Measurements from ENCODE around the gene NAA38.

NAA38 gene

GRCh38 chr17:7841396-7841914 is 15.9 kb downstream of the NAA38 start:
- DNase-seq (ENCODE audit: low read depth in 2 of 2) = peak; percentile 91 to 95

- DNase-seq (ENCODE audit: low read depth in 2 of 2) = no peak
Measured at GRCh38 chr17:7840875-7841274, 16.5 kb downstream of the NAA38 start.

- no peak for DNase-seq (ENCODE audit: low read depth in 2 of 2)
Measured at GRCh38 chr17:7840441-7840840, 16.9 kb downstream of the NAA38 start.

GRCh38 chr17:7839876-7840261 is 17.5 kb downstream of the NAA38 start:
- DNase-seq (ENCODE audit: low read depth in 2 of 2) = no peak

- DNase-seq (ENCODE audit: low read depth in 2 of 2) = no peak
Measured at GRCh38 chr17:7839190-7839875, 18.0 kb downstream of the NAA38 start.

- no peak for DNase-seq (ENCODE audit: low read depth in 2 of 2)
Measured at GRCh38 chr17:7838090-7839075, 19.0 kb downstream of the NAA38 start.

GRCh38 chr17:7837408-7838088 is 19.8 kb downstream of the NAA38 start:
- DNase-seq (ENCODE audit: low read depth in 2 of 2) = no peak

- no peak for DNase-seq (ENCODE audit: low read depth in 2 of 2)
Measured at GRCh38 chr17:7836596-7837407, 20.6 kb downstream of the NAA38 start.

- DNase-seq (ENCODE audit: low read depth in 2 of 2) = no peak
Measured at GRCh38 chr17:7835814-7836595, 21.4 kb downstream of the NAA38 start.

- peak; percentile 80 to 85 for DNase-seq (ENCODE audit: low read depth in 2 of 2)
Measured at GRCh38 chr17:7834957-7835813, 22.2 kb downstream of the NAA38 start.

- DNase-seq (ENCODE audit: low read depth in 2 of 2) = no peak
Measured at GRCh38 chr17:7834542-7834956, 22.8 kb downstream of the NAA38 start.

GRCh38 chr17:7833795-7834541 is 23.4 kb downstream of the NAA38 start, which contains the start of gene KDM6B:
Gene KDM6B (plus strand): TSS chr17:7834217. CDS start chr17:7845555, 11,338 bp downstream.
- DNase-seq (ENCODE audit: low read depth in 2 of 2) = peak; percentile 73

- no peak for DNase-seq (ENCODE audit: low read depth in 2 of 2)
Measured at GRCh38 chr17:7833011-7833794, 24.2 kb downstream of the NAA38 start.

GRCh38 chr17:7832431-7832830 is 24.9 kb downstream of the NAA38 start:
- DNase-seq (ENCODE audit: low read depth in 2 of 2) = no peak

GRCh38 chr17:7831233-7831632 is 26.1 kb downstream of the NAA38 start:
- DNase-seq (ENCODE audit: low read depth in 2 of 2) = no peak

- no peak for DNase-seq (ENCODE audit: low read depth in 2 of 2)
Measured at GRCh38 chr17:7830616-7831015, 26.7 kb downstream of the NAA38 start.

GRCh38 chr17:7825206-7825990 is 32.0 kb downstream of the NAA38 start:
- no peak for DNase-seq (ENCODE audit: low read depth in 2 of 2)
